PC-3 (cell line): ENCODE results near the gene PI4KA. TPM values are rescaled to one million over a fixed set of nuclear protein-coding genes. Genes with fewer than 3 reads are reported as not detected.

ENCODE experiments used
- ATAC-seq: fragments of 200-7000 bp; cut with Tn5 transposase; 2 replicates; pipeline ENCODE4 v1.9.1; 2020; ENCODE audit warnings: mild to moderate bottlenecking, moderate library complexity
- BruUV-seq: library from RNA; stranded (reverse); fragments of 400-500 nt; replicated peaks from 2 replicates; lab custom pipeline; 2021; lab: Mats Ljungman, UMichigan
- CTCF ChIA-PET: fragments of 300-600 bp; sonication (Branson Sonifier 250); formaldehyde crosslinking; loops from one replicate; lab custom pipeline; 2022; ENCODE audit warnings: antibody characterized with exemption; lab: Charles Lee
- POLR2A ChIA-PET: fragments of 300-600 bp; sonication (Branson Sonifier 250); formaldehyde crosslinking; loops from one replicate; lab custom pipeline; 2022; ENCODE audit warnings: antibody characterized with exemption; ENCODE audit not compliant: unreplicated experiment; lab: Charles Lee
- DNase-seq: peaks from one replicate; pipeline ENCODE4 v3.0.0-alpha.2; 2015
- H2AFZ ChIP-seq: fragments of 300-600 bp; sonication (generic); 2 replicates; pipeline ENCODE4 v1.6.0; 2016; ENCODE audit warnings: antibody characterized with exemption, low read length
- H3F3A ChIP-seq: fragments of 300-600 bp; sonication (generic); one replicate; pipeline ENCODE4 v1.6.0; 2017; ENCODE audit warnings: antibody characterized with exemption, low read length, control low read depth, mild to moderate bottlenecking; ENCODE audit not compliant: unreplicated experiment
- H3K27ac ChIP-seq: fragments of 300-600 bp; sonication (generic); 2 replicates; pipeline ENCODE4 v1.5.1; 2016; ENCODE audit warnings: mild to moderate bottlenecking, low read length
- H3K27me3 ChIP-seq: fragments of 300-600 bp; sonication (generic); 2 replicates; pipeline ENCODE4 v1.6.1; 2016; ENCODE audit warnings: low read length, mixed read lengths
- H3K36me3 ChIP-seq: fragments of 300-600 bp; sonication (generic); 2 replicates; pipeline ENCODE4 v1.6.1; 2016; ENCODE audit warnings: low read depth, mixed run types, low read length, mixed read lengths
- H3K4me1 ChIP-seq: fragments of 300-600 bp; sonication (generic); 2 replicates; pipeline ENCODE4 v1.5.1; 2016; ENCODE audit warnings: low read length; ENCODE audit not compliant: insufficient read depth
- H3K4me2 ChIP-seq: fragments of 300-600 bp; sonication (generic); 2 replicates; pipeline ENCODE4 v1.6.0; 2016; ENCODE audit warnings: low read length
- H3K4me3 ChIP-seq: fragments of 300-600 bp; sonication (generic); 2 replicates; pipeline ENCODE4 v1.5.1; 2016; ENCODE audit warnings: mild to moderate bottlenecking, low read length, mixed read lengths
- H3K79me2 ChIP-seq: fragments of 300-600 bp; sonication (generic); 2 replicates; pipeline ENCODE4 v1.6.1; 2017; ENCODE audit warnings: low read length, mixed read lengths
- H3K9ac ChIP-seq: fragments of 300-600 bp; sonication (generic); 2 replicates; pipeline ENCODE4 v1.6.0; 2016; ENCODE audit warnings: mild to moderate bottlenecking, low read length
- H3K9me2 ChIP-seq: fragments of 300-600 bp; sonication (generic); replicated peaks from 2 replicates; pipeline ENCODE4 v1.6.1; 2016; ENCODE audit warnings: mixed run types, low read length, mixed read lengths
- H3K9me3 ChIP-seq: fragments of 300-600 bp; sonication (generic); 2 replicates; pipeline ENCODE4 v1.6.1; 2016; ENCODE audit warnings: low read length, mixed read lengths
- H4K20me1 ChIP-seq: fragments of 300-600 bp; sonication (generic); 2 replicates; pipeline ENCODE4 v1.6.1; 2016; ENCODE audit warnings: low read length, mixed read lengths
- EZH2 ChIP-seq: fragments of 300-600 bp; sonication (generic); IDR thresholded peaks from one replicate; pipeline ENCODE4 v1.6.1; 2017; ENCODE audit warnings: antibody characterized with exemption, mild to moderate bottlenecking, low read length; ENCODE audit not compliant: unreplicated experiment
- EZH2phosphoT487 ChIP-seq: fragments of 300-600 bp; sonication (generic); IDR thresholded peaks from 2 replicates; pipeline ENCODE4 v1.6.1; 2018; ENCODE audit warnings: mild to moderate bottlenecking, antibody characterized with exemption, low read length, borderline replicate concordance
- intact Hi-C: fragments of 100-400 bp; cut with micrococcal nuclease; formaldehyde crosslinking; loops from 2 replicates; pipeline ENCODE4 v1.9.0; 2023
- total RNA-seq: library from RNA; depleted of rRNA; stranded (reverse); fragments of >200 nt; gene quantifications from 2 replicates; pipeline ENCODE4 v1.2.3, GENCODE V29; 2014
- TF ChIP-seq, protein P1 (sequence below): fragments of 300-600 bp; sonication (generic); conservative IDR thresholded peaks from 2 replicates; pipeline ENCODE4 v1.5.1; 2017; ENCODE audit warnings: antibody characterized with exemption, low read depth, mild to moderate bottlenecking, low read length

Gene PI4KA
- total RNA-seq, 1 experiment from 2014 or later: 39.7 TPM

DNA sequence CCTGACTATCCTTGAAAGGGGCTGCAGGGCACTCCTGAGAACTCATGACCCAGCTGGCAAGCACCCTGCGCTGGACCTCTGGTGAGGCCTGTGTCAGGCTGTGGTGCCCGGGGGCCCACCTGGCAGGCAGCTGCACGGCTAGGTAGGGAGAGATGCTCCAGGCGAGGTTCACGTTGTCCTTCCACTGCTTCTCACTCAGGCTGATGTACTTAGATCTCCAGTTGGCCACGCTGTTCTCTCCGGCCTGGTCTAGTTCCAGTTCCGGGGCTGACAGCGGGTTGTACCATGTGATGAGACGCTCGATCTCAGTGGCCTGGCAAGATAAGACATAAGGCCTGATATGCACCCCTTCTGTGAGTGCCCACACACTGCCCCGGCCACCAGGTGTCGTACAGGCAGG lies 129.4 kb downstream of the PI4KA start:
- CTCF ChIA-PET: no interaction called here
- intact Hi-C loops: no loop called here
- no TSS peak for BruUV-seq

DNA sequence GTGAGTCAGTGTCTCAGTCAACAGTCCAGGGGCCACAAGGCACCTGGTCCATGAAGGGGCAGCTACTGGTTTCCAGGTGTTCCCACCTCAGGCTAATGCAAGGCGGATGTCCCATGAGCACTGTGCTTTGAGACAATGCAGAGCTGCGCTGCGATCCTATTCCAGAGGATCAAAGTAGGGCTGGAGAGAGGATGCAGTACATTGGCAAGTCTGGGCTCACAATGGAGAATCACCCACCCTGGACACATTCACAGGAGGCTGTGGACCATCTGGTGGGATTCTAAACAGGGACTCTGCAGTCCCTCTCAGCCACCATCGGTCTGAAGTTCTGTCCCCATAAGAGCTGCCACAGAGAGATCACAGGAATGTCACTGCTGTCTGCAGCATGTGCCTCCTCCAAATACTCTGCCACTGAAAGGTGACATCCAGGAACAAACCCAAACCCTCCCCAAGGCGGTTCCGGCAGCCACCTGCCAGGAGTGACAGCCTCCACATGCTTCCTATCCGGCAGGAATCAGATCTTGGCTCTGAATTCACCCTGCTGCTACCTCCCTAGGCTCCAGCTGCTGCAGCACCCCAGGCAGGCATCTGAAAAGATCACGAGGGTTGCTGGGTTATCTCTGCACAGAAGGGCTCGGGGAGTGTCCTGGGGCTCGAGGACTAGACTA lies 130.0 kb downstream of the PI4KA start:
- no peak for DNase-seq
- no peaks in the 10 kb centered on the region for H4K20me1 ChIP-seq
- TF ChIP-seq EZH2phosphoT487: no peak
- peaks cover 14% of the 10 kb centered on the region; the same call in 1 of the 2 replicates for H3K4me1 ChIP-seq
- no peak overlapping the region for H3K4me2 ChIP-seq
- H3K4me3 ChIP-seq: no peak overlapping the region
- H3K27ac ChIP-seq: no peak overlapping the region
- H2AFZ ChIP-seq: no peak overlapping the region
- H3K9me3 ChIP-seq: no peaks in the 10 kb centered on the region
- no peaks in the 10 kb centered on the region for H3F3A ChIP-seq
- BruUV-seq: no TSS peak
- intact Hi-C loops: no loop called here
- no peak for ATAC-seq
- H3K79me2 ChIP-seq: no peaks in the 10 kb centered on the region
- no peak overlapping the region for H3K9ac ChIP-seq
- H3K27me3 ChIP-seq: no peaks in the 10 kb centered on the region
- H3K36me3 ChIP-seq: no peaks in the 10 kb centered on the region; the same call in 1 of the 2 replicates
- ChIA-PET POLR2A (no interaction called here), CTCF (no interaction called here)
- H3K9me2 ChIP-seq: no peaks in the 10 kb centered on the region

More for the DNA sequence above, 129.4 kb downstream of the PI4KA start:
- Histone ChIP-seq H3K79me2 (no peaks in the 10 kb centered on the region), H3K27me3 (no peaks in the 10 kb centered on the region), H3K9me2 (no peaks in the 10 kb centered on the region), H3K9ac (no peak overlapping the region), H3K36me3 (no peaks in the 10 kb centered on the region; the same call in 1 of the 2 replicates), H3K4me3 (no peak overlapping the region), H3K27ac (no peak overlapping the region), H3K9me3 (no peaks in the 10 kb centered on the region), H2AFZ (no peak overlapping the region), H3K4me1 (peaks cover 14% of the 10 kb centered on the region; the same call in 1 of the 2 replicates), H3F3A (no peaks in the 10 kb centered on the region), H4K20me1 (no peaks in the 10 kb centered on the region), H3K4me2 (no peak overlapping the region)
- ATAC-seq (no peak), DNase-seq (no peak)
- POLR2A ChIA-PET: no interaction called here
- TF ChIP-seq EZH2phosphoT487 (no peak), EZH2 (no peak)
- TF ChIP-seq, protein P1, sequence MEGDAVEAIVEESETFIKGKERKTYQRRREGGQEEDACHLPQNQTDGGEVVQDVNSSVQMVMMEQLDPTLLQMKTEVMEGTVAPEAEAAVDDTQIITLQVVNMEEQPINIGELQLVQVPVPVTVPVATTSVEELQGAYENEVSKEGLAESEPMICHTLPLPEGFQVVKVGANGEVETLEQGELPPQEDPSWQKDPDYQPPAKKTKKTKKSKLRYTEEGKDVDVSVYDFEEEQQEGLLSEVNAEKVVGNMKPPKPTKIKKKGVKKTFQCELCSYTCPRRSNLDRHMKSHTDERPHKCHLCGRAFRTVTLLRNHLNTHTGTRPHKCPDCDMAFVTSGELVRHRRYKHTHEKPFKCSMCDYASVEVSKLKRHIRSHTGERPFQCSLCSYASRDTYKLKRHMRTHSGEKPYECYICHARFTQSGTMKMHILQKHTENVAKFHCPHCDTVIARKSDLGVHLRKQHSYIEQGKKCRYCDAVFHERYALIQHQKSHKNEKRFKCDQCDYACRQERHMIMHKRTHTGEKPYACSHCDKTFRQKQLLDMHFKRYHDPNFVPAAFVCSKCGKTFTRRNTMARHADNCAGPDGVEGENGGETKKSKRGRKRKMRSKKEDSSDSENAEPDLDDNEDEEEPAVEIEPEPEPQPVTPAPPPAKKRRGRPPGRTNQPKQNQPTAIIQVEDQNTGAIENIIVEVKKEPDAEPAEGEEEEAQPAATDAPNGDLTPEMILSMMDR: no peak

DNA sequence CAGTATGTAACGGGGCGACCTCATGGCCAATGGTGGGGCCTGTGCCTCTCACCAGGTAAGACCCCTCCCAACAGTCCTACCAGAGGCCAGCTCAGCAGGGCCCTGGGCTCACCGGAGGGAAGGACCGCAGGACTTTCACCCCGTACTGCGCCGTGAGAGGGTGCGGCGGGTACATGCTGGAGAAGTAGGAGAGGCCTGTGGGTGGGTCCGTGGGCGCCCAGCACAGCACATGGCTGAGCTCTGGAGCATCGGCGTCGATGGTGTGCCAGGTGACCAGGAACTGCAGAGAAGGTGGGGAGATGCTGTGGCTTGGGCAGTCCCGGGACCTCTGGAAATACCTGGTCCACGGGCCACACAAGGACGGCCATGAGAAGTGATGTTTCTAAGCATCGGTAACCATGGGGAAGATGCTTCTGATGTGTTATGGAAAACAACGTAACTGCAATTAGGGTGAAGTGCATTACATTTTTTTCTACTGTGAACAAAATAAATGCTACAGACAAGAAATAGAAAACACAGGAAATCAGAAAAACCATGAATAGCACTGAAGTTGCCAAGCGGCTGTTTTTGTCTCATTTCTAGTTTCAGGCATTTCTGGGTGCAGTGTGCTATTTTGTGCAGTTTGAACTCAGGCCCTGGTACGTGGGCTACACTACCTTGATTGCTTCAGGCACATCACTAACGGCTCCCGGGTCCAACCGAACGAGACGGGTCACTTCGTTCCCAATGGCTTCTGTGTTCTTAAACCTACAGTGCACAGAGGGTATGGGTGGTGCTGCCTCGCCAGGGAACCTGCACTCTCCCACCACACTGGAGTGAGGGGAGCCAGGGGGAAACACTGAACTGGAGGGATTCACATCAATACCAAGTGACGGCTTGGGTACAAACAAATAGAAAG lies 131.2 kb downstream of the PI4KA start:
- H3K4me2 ChIP-seq: no peak overlapping the region
- DNase-seq (no peak), ATAC-seq (no peak)
- no peak overlapping the region for H3K9ac ChIP-seq
- H3K4me3 ChIP-seq: no peak overlapping the region
- no peak overlapping the region for H2AFZ ChIP-seq
- H3K27me3 ChIP-seq: no peaks in the 10 kb centered on the region
- peaks cover 14% of the 10 kb centered on the region; the same call in 1 of the 2 replicates for H3K4me1 ChIP-seq
- ChIA-PET POLR2A (no interaction called here), CTCF (no interaction called here)
- H3K27ac ChIP-seq: no peak overlapping the region
- no peaks in the 10 kb centered on the region for H3K79me2 ChIP-seq
- H3K36me3 ChIP-seq: no peaks in the 10 kb centered on the region; the same call in 1 of the 2 replicates
- no peaks in the 10 kb centered on the region for H3K9me3 ChIP-seq
- intact Hi-C loops: no loop called here
- no peaks in the 10 kb centered on the region for H3K9me2 ChIP-seq
- no TSS peak for BruUV-seq
- no peaks in the 10 kb centered on the region for H4K20me1 ChIP-seq
- H3F3A ChIP-seq: no peaks in the 10 kb centered on the region
- TF ChIP-seq, protein P1: no peak
- TF ChIP-seq EZH2 (no peak), EZH2phosphoT487 (no peak)
